ENCODE measurements around the gene HPN. TPM values are rescaled to one million over a fixed set of nuclear protein-coding genes. Genes with fewer than 3 reads are reported as not detected.

The HPN gene
- total and polyA plus RNA-seq, 2 of the 13 experiments (the other 11 are each of a cell fraction or from before 2014, with no cell fraction given) = 46.7 to 261 TPM

DNA sequence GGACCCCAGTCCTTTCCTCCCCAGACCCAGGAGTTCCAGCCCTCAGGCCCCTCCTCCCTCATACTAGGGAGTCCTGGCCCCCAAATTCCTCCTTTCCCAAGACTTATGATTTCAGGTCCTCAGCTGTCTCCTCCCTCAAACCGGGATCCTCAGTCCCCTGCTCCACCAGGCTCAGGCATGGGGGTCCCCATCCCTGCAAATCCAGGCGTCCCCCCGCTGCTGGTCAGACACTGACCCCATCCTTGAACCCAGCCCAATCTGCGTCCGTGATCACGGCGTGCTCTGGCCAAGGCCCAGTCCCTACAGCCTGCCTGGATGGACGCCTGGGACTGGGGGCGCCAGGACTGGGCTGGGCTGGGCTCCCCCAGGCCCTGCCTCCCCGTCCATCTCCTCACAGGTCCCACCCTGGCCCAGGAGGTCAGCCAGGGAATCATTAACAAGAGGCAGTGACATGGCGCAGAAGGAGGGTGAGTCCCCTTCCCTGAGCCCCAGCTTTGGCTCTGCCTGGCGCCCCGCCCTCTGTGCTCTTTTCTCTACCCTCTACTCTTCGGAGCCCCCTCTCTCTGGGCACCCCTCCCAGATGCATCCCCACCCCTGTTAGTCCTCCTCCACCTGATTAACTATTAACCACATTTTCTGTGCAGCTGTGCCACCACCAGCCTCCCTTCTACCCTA, 672 bp downstream of the HPN start (continued):
- TF ChIP-seq, protein P1, sequence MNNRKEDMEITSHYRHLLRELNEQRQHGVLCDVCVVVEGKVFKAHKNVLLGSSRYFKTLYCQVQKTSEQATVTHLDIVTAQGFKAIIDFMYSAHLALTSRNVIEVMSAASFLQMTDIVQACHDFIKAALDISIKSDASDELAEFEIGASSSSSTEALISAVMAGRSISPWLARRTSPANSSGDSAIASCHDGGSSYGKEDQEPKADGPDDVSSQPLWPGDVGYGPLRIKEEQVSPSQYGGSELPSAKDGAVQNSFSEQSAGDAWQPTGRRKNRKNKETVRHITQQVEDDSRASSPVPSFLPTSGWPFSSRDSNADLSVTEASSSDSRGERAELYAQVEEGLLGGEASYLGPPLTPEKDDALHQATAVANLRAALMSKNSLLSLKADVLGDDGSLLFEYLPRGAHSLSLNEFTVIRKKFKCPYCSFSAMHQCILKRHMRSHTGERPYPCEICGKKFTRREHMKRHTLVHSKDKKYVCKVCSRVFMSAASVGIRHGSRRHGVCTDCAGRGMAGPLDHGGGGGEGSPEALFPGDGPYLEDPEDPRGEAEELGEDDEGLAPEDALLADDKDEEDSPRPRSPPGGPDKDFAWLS (CRISPR knock-in tag; IDR thresholded peaks at IDR 0.05; ENCODE audit: borderline replicate concordance) = no peak
- no peak for TF ChIP-seq JUN (CRISPR knock-in tag; IDR thresholded peaks at IDR 0.05)
- peak; percentile 86 for TF ChIP-seq POLR2AphosphoS5 (IDR thresholded peaks at IDR 0.05; ENCODE audit: low read depth, low read length)
- TF ChIP-seq ZNF235 (CRISPR knock-in tag; IDR thresholded peaks at IDR 0.05; ENCODE audit: borderline replicate concordance) = no peak
- TF ChIP-seq, protein P2, sequence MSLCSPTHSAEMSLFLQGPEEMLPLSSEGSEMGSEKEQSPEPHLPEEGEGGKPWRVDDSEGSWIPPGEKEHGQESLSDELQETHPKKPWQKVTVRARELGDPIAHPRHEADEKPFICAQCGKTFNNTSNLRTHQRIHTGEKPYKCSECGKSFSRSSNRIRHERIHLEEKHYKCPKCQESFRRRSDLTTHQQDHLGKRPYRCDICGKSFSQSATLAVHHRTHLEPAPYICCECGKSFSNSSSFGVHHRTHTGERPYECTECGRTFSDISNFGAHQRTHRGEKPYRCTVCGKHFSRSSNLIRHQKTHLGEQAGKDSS (CRISPR knock-in tag; IDR thresholded peaks at IDR 0.05; ENCODE audit: borderline replicate concordance, low read depth) = no peak
- no peak for TF ChIP-seq CCAR2 (optimal IDR thresholded peaks at IDR 0.05; ENCODE audit: low read depth, low read length)
- TF ChIP-seq HNF4G (IDR thresholded peaks at IDR 0.05; ENCODE audit: borderline replicate concordance, low read depth, low read length) = no peak
- no peak for TF ChIP-seq HNF4G (CRISPR knock-in tag; IDR thresholded peaks at IDR 0.05; ENCODE audit: borderline replicate concordance, low read depth)
- TF ChIP-seq RELA (CRISPR knock-in tag; IDR thresholded peaks at IDR 0.05) = no peak
- TF ChIP-seq KLF6 (CRISPR knock-in tag; IDR thresholded peaks at IDR 0.05) = peak; percentile 46
- TF ChIP-seq ZNF510 (CRISPR knock-in tag; IDR thresholded peaks at IDR 0.05; ENCODE audit: low read depth) = no peak
- TF ChIP-seq, protein P3, sequence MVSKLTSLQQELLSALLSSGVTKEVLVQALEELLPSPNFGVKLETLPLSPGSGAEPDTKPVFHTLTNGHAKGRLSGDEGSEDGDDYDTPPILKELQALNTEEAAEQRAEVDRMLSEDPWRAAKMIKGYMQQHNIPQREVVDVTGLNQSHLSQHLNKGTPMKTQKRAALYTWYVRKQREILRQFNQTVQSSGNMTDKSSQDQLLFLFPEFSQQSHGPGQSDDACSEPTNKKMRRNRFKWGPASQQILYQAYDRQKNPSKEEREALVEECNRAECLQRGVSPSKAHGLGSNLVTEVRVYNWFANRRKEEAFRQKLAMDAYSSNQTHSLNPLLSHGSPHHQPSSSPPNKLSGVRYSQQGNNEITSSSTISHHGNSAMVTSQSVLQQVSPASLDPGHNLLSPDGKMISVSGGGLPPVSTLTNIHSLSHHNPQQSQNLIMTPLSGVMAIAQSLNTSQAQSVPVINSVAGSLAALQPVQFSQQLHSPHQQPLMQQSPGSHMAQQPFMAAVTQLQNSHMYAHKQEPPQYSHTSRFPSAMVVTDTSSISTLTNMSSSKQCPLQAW (CRISPR knock-in tag; IDR thresholded peaks at IDR 0.05) = peak; percentile 90; the same call in 1 of the 2 replicates
- TF ChIP-seq SP140L (CRISPR knock-in tag; IDR thresholded peaks at IDR 0.05; ENCODE audit: borderline replicate concordance) = no peak
- no peak for TF ChIP-seq IKZF4 (CRISPR knock-in tag; IDR thresholded peaks at IDR 0.05; ENCODE audit: borderline replicate concordance, low read depth, not compliant biosample characterization)
- no peak; the same call in 1 of the 2 replicates for TF ChIP-seq NRL (CRISPR knock-in tag; IDR thresholded peaks at IDR 0.05; ENCODE audit: borderline replicate concordance)
- peak; percentile 80; the same call in 1 of the 2 replicates for TF ChIP-seq TARDBP (CRISPR knock-in tag; IDR thresholded peaks at IDR 0.05)
- 0 out of 2 replicates have a peak, but pooled peaks have one; percentile 25 for TF ChIP-seq SMAD1 (CRISPR knock-in tag; IDR thresholded peaks at IDR 0.05; ENCODE audit: borderline replicate concordance, low read depth)
- TF ChIP-seq, protein P4, sequence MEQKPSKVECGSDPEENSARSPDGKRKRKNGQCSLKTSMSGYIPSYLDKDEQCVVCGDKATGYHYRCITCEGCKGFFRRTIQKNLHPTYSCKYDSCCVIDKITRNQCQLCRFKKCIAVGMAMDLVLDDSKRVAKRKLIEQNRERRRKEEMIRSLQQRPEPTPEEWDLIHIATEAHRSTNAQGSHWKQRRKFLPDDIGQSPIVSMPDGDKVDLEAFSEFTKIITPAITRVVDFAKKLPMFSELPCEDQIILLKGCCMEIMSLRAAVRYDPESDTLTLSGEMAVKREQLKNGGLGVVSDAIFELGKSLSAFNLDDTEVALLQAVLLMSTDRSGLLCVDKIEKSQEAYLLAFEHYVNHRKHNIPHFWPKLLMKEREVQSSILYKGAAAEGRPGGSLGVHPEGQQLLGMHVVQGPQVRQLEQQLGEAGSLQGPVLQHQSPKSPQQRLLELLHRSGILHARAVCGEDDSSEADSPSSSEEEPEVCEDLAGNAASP (CRISPR knock-in tag; IDR thresholded peaks at IDR 0.05; ENCODE audit: borderline replicate concordance) = peak; percentile 45; the same call in 1 of the 2 replicates
- peak; percentile 4 for TF ChIP-seq XRCC5 (optimal IDR thresholded peaks at IDR 0.05; ENCODE audit: low read length)
- TF ChIP-seq KMT2A (CRISPR knock-in tag; IDR thresholded peaks at IDR 0.05) = no peak
- TF ChIP-seq RCOR2 (CRISPR knock-in tag; IDR thresholded peaks at IDR 0.05) = 0 out of 2 replicates have a peak, but pooled peaks have one; percentile 18
- 0 out of 2 replicates have a peak, but pooled peaks have one; percentile 13 for TF ChIP-seq ZBTB20 (CRISPR knock-in tag; IDR thresholded peaks at IDR 0.05; ENCODE audit: borderline replicate concordance, low read depth)
- no peak for TF ChIP-seq BRCA1 (CRISPR knock-in tag; IDR thresholded peaks at IDR 0.05)
- no peak for TF ChIP-seq POGZ (CRISPR knock-in tag; IDR thresholded peaks at IDR 0.05)
